Measurements from ENCODE around the gene TSPAN16.

- TF ChIP-seq, protein P1, sequence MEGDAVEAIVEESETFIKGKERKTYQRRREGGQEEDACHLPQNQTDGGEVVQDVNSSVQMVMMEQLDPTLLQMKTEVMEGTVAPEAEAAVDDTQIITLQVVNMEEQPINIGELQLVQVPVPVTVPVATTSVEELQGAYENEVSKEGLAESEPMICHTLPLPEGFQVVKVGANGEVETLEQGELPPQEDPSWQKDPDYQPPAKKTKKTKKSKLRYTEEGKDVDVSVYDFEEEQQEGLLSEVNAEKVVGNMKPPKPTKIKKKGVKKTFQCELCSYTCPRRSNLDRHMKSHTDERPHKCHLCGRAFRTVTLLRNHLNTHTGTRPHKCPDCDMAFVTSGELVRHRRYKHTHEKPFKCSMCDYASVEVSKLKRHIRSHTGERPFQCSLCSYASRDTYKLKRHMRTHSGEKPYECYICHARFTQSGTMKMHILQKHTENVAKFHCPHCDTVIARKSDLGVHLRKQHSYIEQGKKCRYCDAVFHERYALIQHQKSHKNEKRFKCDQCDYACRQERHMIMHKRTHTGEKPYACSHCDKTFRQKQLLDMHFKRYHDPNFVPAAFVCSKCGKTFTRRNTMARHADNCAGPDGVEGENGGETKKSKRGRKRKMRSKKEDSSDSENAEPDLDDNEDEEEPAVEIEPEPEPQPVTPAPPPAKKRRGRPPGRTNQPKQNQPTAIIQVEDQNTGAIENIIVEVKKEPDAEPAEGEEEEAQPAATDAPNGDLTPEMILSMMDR (IDR thresholded peaks at IDR 0.05) = no peak
- no peak for TF ChIP-seq POLR2A (IDR thresholded peaks at IDR 0.05)
Measured at GRCh38 chr19:11364296-11364904, 68.4 kb downstream of the TSPAN16 start.
